ENCODE data around the gene SEMA3A.
A peak's percentile ranks its signal among the peaks of the same experiment; 100 is the strongest.
"Not testable (repeated sequence)": the region's sequence is repeated elsewhere in the genome, so short reads cannot be mapped to it uniquely, and the experiment has no call there.

The SEMA3A gene

GRCh38 chr7:84194484-84195271 lies at the start of gene SEMA3A:
TSS of gene SEMA3A (minus strand) at chr7:84194789. CDS start at chr7:84194586, 203 bp downstream.
- DNase-seq (ENCODE audit: low read depth, low spot score): no peak

DNA sequence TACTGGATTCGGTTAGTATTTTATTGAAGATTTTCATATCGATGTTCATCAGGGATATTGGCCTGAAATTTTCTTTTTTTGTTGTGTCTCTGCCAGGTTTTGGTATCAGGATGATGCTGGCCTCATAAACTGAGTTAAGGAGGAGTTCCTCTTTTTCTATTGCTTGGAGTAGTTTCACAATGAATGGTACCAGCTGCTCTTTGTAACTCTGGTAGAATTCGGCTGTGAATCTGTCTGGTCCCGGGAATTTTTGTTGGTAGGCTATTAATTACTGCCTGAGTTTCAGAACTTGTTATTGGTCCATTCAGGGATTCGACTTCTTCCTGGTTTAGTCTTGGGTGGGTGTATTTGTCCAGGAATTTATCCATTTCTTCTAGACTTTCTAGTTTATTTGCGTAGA lies 48.4 kb upstream of the SEMA3A start:
- not testable (repeated sequence) for DNase-seq (ENCODE audit: low read depth, low spot score)

DNA sequence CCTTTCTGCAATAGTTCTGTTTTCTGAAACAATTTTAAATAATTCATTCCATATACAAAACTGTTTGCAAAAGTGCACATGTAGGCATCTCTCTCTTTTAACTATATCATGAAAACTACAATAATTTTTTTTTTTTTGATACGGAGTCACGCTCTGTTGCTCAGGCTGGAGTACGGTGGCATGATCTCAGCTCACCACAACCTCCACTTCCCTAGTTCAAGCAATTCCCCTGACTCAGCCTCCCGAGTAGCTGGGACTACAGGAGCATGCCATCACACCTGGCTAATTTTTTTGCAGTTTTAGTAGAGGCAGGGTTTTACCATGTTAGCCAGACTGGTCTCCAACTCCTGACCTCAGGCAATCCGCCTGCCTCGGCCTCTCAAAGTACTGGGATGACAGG lies 44.0 kb upstream of the SEMA3A start:
- DNase-seq (ENCODE audit: low read depth, low spot score): no peak

GRCh38 chr7:84237533-84238173 lies 43.1 kb upstream of the SEMA3A start:
- no peak for DNase-seq (ENCODE audit: low read depth, low spot score)

GRCh38 chr7:84236398-84236797 lies 41.8 kb upstream of the SEMA3A start:
- DNase-seq (ENCODE audit: low read depth, low spot score): no peak

GRCh38 chr7:84232646-84233045 lies 38.1 kb upstream of the SEMA3A start:
- DNase-seq (ENCODE audit: low read depth, low spot score): peak; percentile 57

- no peak for DNase-seq (ENCODE audit: low read depth, low spot score)
Measured at GRCh38 chr7:84231157-84231556, 36.6 kb upstream of the SEMA3A start.

DNA sequence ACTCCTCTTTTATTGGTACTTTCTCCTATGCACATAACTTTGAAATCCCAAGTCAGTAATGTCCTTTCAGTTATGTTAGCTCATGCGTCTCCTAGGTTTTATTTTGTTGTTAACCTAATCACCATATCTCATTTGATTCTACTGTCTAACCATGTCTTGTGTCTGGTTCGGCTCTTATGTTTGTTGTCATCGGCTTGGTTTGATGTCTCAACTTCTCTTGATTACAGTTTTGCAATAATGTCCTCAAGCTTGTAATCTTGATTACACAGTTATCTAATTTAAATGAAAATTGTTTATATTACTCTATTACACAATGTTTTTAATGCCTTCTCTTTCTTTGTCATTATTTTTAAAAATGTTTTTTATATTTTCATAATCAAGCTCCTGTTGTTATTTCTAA lies 35.9 kb upstream of the SEMA3A start:
- no peak for DNase-seq (ENCODE audit: low read depth, low spot score)

DNA sequence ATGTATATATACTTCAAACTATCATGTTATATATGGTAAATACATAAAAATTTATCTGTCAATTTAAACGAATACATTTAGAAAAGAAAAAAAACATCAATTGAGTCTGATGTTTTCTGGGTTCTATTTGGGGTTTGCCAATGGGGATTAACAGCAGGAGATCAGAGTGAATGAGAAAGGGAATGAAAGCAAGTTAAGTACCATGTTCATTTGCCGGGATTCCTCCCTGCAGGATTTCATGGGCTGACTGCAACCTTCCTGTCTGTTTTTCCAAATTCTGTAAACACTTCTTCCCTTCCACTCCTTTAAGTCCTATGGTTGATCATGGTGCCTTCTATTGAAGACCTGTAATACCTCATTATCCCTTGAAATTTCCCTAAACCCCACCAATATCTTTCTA lies 33.9 kb upstream of the SEMA3A start:
- DNase-seq (ENCODE audit: low read depth, low spot score): no peak

DNA sequence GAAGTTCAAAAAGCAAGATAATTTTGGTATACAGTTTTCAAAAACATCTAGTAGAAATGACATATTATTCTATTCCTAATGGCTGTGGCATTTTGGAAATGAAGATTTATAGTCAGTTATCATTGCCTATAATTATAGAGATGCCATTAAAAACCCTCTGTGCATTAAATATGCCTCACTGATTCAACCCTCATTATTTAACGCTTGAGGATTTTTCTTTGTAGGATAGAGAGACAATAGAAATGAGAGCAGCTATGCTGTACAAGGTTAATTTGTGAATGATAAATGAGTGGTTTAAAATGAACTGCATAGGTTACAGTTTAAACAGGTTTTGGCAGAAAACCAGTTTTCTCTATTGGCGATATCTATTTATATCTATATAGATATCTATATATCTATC lies 32.2 kb upstream of the SEMA3A start:
- DNase-seq (ENCODE audit: low read depth, low spot score): no peak

DNA sequence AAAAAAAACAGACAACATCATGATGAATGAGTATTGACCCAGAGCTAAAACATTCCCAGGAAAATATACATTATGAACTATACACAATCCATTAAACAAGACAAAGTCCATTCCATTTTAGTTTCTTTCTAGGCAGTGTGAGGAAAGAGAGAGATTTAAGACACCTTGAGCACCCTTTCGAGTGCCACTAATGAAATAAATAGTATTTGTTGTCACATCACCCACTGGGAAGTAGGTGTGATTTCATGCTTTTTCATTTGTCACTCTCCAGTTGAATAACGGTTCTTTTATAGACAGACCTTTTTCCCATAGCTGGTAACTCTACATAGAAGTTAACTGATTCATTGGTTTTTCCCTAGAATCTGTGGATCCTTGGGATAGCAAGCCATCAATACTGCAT lies 29.9 kb upstream of the SEMA3A start:
- no peak for DNase-seq (ENCODE audit: low read depth, low spot score)

GRCh38 chr7:84219310-84219709 lies 24.7 kb upstream of the SEMA3A start:
- DNase-seq (ENCODE audit: low read depth, low spot score): no peak

DNA sequence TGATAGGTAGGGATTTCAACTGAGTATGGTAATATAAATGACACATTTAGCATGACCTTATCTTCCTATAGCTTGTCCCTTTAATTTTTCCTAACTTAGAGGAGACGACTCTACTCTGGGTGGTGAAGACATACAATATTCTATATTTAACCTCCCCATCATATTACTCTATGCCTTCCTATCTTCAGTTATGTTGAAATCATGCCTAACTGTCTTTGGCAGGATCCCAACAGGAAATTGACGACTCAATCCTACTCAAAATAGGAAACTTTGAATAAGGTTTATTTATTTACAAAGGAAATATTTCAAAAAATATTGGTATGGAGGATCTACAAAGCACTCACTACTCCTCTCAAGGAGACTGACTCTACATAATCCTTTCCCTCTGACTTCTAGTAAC lies 24.1 kb upstream of the SEMA3A start:
- no peak for DNase-seq (ENCODE audit: low read depth, low spot score)

DNA sequence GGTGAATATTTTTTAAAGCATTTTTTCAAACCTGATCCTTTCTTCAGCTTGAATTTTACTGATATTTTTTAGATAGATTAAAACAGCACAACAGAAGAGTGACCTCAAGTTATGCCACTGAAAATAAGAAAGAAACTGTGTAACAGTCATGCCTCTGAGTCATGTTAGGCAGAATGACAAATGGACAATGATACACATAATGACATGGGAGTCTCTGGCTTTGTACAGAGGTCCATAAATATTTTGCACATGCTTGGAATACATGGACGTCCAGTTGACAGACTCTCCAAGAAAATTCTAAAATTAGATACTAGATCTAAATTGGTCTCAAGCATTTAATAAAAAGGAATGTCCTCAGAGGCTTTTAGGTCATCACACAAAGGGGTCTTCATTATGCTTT lies 21.9 kb upstream of the SEMA3A start:
- DNase-seq (ENCODE audit: low read depth, low spot score): no peak

DNA sequence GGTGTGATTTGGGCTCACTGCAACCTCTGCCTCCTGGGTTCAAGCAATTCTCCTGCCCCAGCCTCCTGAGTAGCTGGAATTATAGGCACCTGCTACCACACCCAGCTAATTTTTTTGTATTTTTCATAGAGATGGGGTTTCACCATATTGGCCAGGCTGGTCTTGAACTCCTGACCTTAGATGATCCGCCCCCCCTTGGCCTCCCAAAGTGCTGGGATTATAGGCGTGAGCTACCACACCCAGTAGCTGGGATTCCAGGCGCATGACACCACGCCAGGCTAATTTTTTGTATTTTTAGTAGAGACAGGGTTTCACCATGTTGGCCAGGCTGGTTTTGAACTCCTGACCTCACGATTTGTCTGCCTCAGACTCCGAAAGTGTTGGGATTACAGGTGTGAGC lies 20.2 kb upstream of the SEMA3A start:
- not testable (repeated sequence) for DNase-seq (ENCODE audit: low read depth, low spot score)

DNA sequence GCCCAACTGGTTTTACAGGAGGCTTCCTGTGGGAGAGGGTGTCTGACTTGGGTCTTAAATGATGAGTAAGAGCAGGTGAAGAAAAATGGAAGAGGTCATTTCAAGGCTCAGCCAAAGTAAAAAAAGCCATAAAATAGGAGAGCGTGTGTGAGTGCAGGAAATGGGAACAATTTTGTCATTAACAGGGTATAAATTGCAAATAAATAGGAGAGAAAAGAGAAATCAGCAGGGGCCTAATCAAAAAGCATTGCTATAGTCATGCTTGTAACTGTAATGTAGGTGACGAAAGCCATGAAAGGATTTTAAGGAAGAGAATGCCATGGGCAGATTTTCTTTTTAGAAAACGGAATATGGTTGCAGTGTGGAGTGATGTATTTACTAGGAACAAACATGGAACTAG lies 15.7 kb upstream of the SEMA3A start:
- DNase-seq (ENCODE audit: low read depth, low spot score): no peak

DNA sequence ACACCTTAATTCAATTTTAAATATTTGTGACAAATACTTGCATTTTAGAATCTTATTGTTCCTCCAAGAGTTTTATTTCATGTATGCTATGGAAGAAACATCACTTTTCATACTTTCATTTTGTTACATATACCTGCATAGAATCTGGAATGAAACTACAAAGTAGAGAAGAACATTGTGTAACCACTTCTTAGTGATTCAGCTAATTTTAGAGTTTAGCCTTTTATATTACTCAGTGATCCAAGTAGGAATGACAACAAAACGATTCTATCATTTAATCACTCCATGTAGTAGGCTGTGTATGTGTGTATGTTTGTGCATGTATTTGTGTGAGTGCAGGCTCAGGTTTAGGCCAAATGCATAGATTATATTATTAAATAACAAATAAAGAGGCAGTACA lies 14.4 kb upstream of the SEMA3A start:
- no peak for DNase-seq (ENCODE audit: low read depth, low spot score)

DNA sequence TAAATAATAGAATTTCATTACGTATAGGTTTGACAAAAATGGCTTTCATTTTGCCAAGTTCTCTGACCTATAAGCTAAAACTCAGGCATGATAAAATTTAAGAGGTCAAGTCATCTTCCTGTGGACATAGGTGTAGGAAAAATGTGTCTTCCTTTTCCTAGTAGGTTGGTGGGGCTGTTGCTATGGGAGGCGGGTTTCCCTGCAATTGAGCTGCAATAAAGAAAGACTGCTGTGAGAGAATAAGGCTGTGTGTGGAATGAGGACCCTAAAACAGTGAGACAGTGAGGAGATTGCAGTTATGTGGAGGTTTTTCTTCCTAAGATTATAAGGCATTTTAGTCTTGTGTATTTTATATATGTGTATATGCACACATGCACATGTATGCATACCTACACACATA lies 13.0 kb upstream of the SEMA3A start:
- DNase-seq (ENCODE audit: low read depth, low spot score): no peak

- DNase-seq (ENCODE audit: low read depth, low spot score): no peak
Measured at GRCh38 chr7:84207025-84207424, 12.4 kb upstream of the SEMA3A start.

- DNase-seq (ENCODE audit: low read depth, low spot score): no peak
Measured at GRCh38 chr7:84204655-84205054, 10.1 kb upstream of the SEMA3A start.

- DNase-seq (ENCODE audit: low read depth, low spot score): no peak
Measured at GRCh38 chr7:84202855-84203254, 8.3 kb upstream of the SEMA3A start.

- no peak for DNase-seq (ENCODE audit: low read depth, low spot score)
Measured at GRCh38 chr7:84200859-84201258, 6.3 kb upstream of the SEMA3A start.

DNA sequence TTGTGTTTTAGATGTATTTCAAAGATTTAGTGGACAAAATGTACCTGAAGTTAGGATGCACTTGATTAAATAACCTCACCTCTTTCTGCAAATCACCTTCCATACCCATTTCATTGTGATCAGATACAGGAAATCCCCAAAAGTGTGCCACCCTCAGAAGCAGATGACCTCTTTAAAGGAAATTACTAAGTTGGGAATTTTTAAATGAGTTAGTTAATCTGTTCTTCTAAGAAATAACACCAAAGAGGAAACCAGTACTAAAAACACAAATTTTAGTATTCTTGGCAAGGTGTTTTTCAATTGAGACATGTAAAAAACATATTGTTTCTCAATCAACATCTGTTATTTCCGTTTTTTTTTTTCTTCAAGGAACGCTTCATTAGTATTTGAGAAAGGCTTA lies 4.6 kb upstream of the SEMA3A start:
- no peak for DNase-seq (ENCODE audit: low read depth, low spot score)
